Measurements from ENCODE around the gene GSC. TPM values are rescaled to one million over a fixed set of nuclear protein-coding genes. Genes with fewer than 3 reads are reported as not detected.
A peak's percentile ranks its signal among the peaks of the same experiment; 100 is the strongest.
"Not testable (repeated sequence)": the region's sequence is repeated elsewhere in the genome, so short reads cannot be mapped to it uniquely, and the experiment has no call there.

GSC gene
- total RNA-seq (2014; rRNA removed; shearing (Covaris generic); ENCODE audit: low replicate concordance): not detected in 2 replicates

DNA sequence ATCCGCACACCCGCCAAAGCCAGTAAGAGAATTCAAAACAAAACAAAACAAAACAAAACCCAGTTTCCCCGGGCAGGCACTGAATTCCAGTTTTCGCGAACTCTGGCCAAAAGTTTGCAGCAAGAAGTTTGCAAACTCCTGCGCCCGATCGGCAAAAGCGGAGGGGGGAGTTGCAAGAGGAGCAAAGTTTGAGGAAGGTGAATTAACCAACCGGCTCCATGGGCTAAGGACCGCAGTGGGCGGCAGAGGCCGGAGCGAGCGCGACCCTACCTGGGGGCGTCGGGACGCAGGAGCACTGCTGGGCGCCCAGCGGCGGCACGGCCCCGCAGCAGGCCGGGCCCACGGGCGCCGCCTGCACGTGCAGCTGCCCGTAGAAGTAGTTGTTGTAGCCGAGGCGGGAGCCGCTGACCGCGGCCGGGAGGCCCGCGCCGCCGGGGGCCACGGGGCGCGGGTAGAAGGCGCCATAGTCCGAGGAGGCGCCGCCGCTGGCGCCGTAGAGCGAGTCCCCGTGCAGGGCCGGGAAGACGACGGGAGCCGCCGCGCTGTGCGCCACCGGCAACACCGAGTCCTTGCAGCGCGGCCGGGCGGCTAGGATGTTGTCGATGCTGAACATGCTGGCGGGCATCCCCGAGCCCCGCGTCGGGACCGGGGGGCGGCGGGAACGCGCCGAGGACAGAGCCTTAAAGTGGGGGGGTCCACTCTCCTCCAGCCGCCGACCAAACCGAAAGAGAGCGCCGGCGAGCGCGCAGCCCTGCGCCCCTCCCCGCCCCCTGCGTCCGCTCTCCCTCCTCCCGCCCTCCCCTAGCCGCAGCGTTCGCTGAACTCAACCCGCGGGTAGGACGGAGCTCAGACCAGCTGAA, at the start of gene GSC:
TSS of gene GSC (minus strand) at position 723 of the 860 bp plus-strand sequence. CDS start at position 625, 98 bp downstream.
- in situ Hi-C loops (cut with HindIII; ENCODE audit: low pct_unique_long_range_greater_than_20kb, low sequenced_read_pairs): no loop called here
- peak; percentile 39 for DNase-seq (ENCODE audit: low read depth)

DNA sequence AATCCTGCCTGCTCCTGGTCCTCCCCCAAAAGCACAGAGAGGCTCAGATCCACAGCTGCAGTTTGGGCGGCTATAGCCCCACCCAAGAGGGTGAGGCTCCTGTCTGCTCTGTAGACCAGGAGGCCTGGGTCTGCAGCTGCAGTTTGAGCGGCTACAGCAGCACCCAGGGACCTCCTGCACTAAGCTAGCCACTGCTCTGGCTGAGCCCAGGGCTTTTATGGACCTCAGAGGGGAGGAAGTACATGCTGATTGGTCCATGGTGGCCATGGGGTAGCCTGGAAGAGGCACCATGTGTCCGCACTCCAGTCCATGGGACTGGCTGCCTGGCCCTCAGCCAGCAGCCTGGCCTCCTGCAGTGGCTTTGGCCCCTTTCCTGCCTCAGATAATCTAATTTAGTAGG, 49.6 kb upstream of the GSC start:
- in situ Hi-C loops (cut with HindIII; ENCODE audit: low pct_unique_long_range_greater_than_20kb, low sequenced_read_pairs): no loop called here
- no peak for DNase-seq (ENCODE audit: low read depth)

GRCh38 chr14:94816113-94816512, 46.2 kb upstream of the GSC start:
- no peak for DNase-seq (ENCODE audit: low read depth)
- in situ Hi-C loops (cut with HindIII; ENCODE audit: low pct_unique_long_range_greater_than_20kb, low sequenced_read_pairs): no loop called here

- DNase-seq (ENCODE audit: low read depth): no peak
- in situ Hi-C loops (cut with HindIII; ENCODE audit: low pct_unique_long_range_greater_than_20kb, low sequenced_read_pairs): no loop called here
Observed at GRCh38 chr14:94805680-94806288, 35.9 kb upstream of the GSC start.

DNA sequence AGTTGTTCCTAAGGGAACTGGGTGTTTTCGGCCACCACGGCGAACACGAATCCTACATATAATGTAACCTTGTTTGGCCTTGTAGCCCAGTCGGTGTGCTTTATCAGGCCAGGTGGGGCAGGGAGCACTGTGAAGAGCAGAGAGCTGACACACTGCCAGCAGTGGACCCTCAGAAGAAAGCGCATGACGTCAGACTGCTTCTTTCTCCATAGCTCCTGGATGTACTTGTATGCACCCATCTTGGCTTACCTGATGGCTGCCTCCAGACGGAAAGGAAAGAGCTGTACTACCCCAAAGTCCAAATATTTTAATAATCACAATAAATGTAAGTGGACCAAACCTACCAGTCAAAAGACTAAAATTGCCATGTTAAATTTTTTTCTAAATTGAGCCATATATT, 31.3 kb upstream of the GSC start:
- no peak for DNase-seq (ENCODE audit: low read depth)
- in situ Hi-C loops (cut with HindIII; ENCODE audit: low pct_unique_long_range_greater_than_20kb, low sequenced_read_pairs): no loop called here

DNA sequence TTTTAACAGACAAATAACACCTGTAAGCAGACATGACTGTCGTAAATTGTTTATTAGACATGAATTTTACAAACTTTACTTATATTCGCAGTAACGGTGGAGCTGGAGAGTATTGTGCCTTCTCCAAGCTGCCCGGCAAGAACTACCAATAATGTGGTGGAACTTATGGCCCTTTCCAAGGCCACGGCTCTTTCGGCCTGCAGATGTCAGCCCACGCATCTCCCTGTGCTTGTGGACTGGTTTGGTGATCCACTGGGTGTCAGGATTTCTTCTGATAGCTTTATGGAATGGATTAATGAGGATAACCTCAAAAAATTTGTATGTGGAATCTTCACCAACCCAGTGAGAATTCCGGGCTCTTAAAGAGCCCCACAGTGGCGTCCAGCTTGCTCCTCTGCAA, 30.9 kb upstream of the GSC start:
- in situ Hi-C loops (cut with HindIII; ENCODE audit: low pct_unique_long_range_greater_than_20kb, low sequenced_read_pairs): not testable (repeated sequence)

GRCh38 chr14:94797887-94798286, 28.0 kb upstream of the GSC start:
- DNase-seq (ENCODE audit: low read depth): no peak
- in situ Hi-C loops (cut with HindIII; ENCODE audit: low pct_unique_long_range_greater_than_20kb, low sequenced_read_pairs): no loop called here

More for the DNA sequence above, 30.9 kb upstream of the GSC start:
- not testable (repeated sequence) for DNase-seq (ENCODE audit: low read depth)

GRCh38 chr14:94796278-94796677, 26.4 kb upstream of the GSC start:
- no peak for DNase-seq (ENCODE audit: low read depth)
- in situ Hi-C loops (cut with HindIII; ENCODE audit: low pct_unique_long_range_greater_than_20kb, low sequenced_read_pairs): no loop called here

- no peak for DNase-seq (ENCODE audit: low read depth)
- in situ Hi-C loops (cut with HindIII; ENCODE audit: low pct_unique_long_range_greater_than_20kb, low sequenced_read_pairs): no loop called here
Observed at GRCh38 chr14:94795372-94795771, 25.5 kb upstream of the GSC start.

DNA sequence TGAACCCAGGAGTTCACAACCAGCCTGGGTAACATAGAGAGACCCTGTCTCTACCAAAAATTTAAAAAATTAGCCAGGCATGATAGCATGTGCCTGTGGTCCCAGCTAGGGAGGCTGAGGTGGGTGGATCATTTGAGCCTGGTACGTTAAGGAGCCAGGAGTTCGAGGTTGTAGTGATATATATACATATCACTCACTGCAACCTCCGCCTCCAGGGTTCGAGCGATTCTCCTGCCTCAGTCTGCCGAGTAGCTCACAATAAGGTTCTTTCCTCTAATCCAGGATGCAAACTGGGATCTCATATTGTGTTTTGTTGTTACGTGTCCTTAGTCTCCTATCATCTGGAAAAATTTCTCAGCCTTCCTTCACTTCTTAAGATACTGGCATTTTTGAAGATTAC, 24.0 kb upstream of the GSC start:
- in situ Hi-C loops (cut with HindIII; ENCODE audit: low pct_unique_long_range_greater_than_20kb, low sequenced_read_pairs): no loop called here
- DNase-seq (ENCODE audit: low read depth): no peak

DNA sequence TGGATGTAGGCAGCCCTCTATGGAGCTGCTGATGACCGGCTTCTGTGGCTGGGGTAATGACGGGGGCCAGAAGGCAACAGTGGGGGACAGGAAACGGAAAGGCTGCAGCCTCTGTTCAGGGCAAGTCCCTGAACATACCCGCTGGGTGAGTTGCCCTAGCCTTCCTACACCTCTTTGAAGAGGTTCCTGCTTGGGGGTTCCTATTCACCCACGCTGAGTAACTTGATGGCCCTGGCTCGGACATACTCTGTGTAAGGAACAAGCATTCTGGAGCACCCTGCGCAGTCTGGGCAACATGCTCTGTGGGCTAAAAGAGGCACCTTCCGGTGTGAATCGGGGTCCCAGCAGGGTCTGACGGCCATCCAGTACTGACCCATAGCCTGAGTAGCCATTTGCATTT, 17.7 kb upstream of the GSC start:
- in situ Hi-C loops (cut with HindIII; ENCODE audit: low pct_unique_long_range_greater_than_20kb, low sequenced_read_pairs): no loop called here
- DNase-seq (ENCODE audit: low read depth): no peak

DNA sequence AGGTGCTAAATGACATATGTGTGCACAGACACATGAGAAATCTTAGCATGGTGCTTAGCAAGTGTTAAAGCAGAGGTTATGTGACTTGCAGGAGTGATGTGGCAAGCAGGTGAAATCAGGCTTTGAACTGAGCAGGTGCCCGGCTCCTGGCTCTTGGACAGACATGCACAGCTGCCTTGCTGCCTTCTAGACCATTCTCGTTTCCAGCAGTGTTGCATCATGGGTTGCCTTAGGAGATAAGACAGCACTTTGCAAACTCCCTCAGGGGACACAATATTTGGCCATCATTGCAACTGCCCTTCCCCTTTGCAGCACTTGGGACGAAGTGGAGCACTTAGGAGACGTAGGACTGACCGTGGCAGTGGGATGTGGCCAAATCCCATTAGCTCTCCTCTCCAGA, 17.2 kb upstream of the GSC start:
- in situ Hi-C loops (cut with HindIII; ENCODE audit: low pct_unique_long_range_greater_than_20kb, low sequenced_read_pairs): no loop called here
- no peak for DNase-seq (ENCODE audit: low read depth)

GRCh38 chr14:94780536-94781399, 10.9 kb upstream of the GSC start:
- in situ Hi-C loops (cut with HindIII; ENCODE audit: low pct_unique_long_range_greater_than_20kb, low sequenced_read_pairs): no loop called here

DNA sequence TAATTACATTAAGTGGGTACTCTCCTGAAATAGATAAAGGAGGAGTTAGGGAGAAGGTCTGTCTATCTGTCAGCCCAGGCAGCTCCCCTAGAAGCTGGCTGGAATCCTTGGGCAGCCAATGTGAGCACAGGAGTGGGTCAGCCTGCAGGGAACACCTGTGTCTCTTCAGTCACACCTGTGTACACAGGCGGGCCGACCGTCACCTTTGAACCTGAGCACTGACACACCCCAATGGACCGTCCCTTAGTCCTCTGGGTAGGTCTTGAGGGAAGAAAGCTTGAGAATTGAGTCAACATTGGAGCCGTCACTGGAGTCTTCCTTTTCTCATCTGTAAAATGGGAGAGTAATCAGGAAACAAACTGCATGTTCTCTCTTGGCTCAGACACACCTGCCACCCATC, 9.8 kb upstream of the GSC start:
- no peak for DNase-seq (ENCODE audit: low read depth)
- in situ Hi-C loops (cut with HindIII; ENCODE audit: low pct_unique_long_range_greater_than_20kb, low sequenced_read_pairs): no loop called here

More at GRCh38 chr14:94780536-94781399, 10.9 kb upstream of the GSC start:
- no peak for DNase-seq (ENCODE audit: low read depth)

- DNase-seq (ENCODE audit: low read depth): no peak
- in situ Hi-C loops (cut with HindIII; ENCODE audit: low pct_unique_long_range_greater_than_20kb, low sequenced_read_pairs): no loop called here
Observed at GRCh38 chr14:94775871-94776210, 5.9 kb upstream of the GSC start.

DNA sequence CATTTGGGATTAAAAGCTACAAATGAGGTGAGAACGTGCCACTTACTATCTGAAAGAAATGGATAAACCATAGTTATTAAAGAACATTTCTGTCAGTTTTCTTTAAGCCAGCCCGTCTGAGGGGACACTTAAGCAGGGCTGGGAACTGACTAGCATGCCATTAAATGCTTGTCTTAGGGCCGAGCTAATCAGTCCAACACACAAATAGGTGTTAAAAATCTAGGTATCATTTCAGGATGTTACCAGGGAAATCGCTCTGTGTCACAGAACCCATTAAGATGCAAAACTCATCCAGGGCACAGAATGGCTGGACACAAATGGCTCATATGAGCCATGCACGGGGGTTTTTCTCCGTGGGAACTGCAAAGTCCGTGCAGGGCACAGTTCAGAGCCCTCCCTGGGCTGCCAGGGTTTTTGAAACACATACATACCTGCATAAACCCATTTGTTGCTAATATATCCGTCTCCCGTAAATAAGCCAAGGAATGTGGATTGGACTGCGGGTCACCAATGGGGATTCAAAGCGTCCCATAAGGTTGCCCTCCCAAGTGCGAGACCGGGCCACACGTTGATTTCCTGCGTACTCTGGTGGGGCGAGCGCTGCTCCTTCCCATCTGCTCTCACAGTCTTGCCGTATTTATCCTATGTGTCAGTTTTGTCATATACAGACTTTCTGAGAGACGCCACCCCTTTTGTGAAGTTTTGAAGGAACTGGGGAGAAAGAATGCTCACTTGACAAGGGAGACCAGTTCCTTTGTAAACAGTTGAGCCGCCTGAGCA, 5.4 kb upstream of the GSC start:
- in situ Hi-C loops (cut with HindIII; ENCODE audit: low pct_unique_long_range_greater_than_20kb, low sequenced_read_pairs): no loop called here
- DNase-seq (ENCODE audit: low read depth): no peak

DNA sequence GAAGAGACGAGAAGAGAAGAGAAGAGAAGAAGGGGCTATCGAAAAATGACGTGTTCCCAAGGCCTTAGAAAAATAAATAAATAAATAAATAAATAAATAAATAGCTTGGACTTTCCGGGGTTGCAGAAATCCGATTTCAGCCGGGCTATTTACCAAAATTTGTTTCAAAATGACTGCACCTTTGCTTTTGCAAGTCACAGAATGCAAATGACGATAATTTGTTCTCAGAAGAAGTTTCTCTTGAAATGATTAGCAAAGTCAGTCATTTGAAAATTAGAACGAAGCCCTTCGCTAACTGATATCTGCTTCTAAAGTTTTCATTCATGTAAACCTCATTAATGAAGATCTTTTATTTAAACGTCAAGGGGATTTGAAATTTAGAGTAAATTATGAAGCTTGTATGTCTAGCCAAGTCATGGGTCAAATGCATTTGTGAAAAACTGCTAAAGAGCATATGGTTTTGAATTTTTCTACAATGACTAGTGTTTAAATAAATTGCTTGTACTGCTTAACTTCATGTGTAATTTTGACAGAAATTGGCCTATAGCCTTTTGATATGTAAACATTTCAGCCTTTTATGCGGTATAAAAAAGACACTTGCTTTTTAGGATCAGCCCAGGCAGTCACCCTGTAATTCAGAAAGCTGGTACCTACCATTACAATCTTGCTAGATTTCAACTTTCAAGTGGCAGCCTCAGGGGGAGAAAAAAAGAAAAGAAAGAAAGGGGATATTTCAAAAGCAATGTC, 4.6 kb upstream of the GSC start:
- in situ Hi-C loops (cut with HindIII; ENCODE audit: low pct_unique_long_range_greater_than_20kb, low sequenced_read_pairs): no loop called here
- DNase-seq (ENCODE audit: low read depth): no peak
